Cardiac fibroblast (primary cell): Measurements from ENCODE around the gene TRPC4AP.
A peak's percentile ranks its signal among the peaks of the same experiment; 100 is the strongest.

Experiments
- DNase-seq, 2 donors: peaks; one replicate each; pipeline versions ENCODE4 v3.0.0 to v3.0.0-alpha.2; 2010; ENCODE audit warnings: low read depth in 2 of 2
- H3K4me3 ChIP-seq, 2 donors: replicated peaks in 1 of 2; 1 replicate in 1 of 2; 2 replicates in 1 of 2; pipeline ENCODE4 v1.5.1; 2011; ENCODE audit warnings: low read depth in 2 of 2, low read length in 2 of 2, mild to moderate bottlenecking in 2 of 2, moderate library complexity in 1 of 2
- CTCF ChIP-seq: IDR thresholded peaks from one replicate; pipeline ENCODE4 v1.5.1; 2011; ENCODE audit warnings: low read depth, mild to moderate bottlenecking, low read length, inconsistent platforms

Gene TRPC4AP

GRCh38 chr20:34989118-34989517 lies 103.5 kb downstream of the TRPC4AP start:
- no peak for DNase-seq
- no peak overlapping the region for H3K4me3 ChIP-seq
- TF ChIP-seq CTCF: no peak

GRCh38 chr20:34988191-34988540 lies 104.4 kb downstream of the TRPC4AP start:
- no peak for TF ChIP-seq CTCF
- DNase-seq: peak in 1 of 2 donors; percentile 8

GRCh38 chr20:34987288-34988190 lies 105.1 kb downstream of the TRPC4AP start:
- no peak for TF ChIP-seq CTCF
- H3K4me3 ChIP-seq: no peak overlapping the region
- DNase-seq: no peak

More at GRCh38 chr20:34988191-34988540, 104.4 kb downstream of the TRPC4AP start:
- H3K4me3 ChIP-seq: no peak overlapping the region

- no peak for TF ChIP-seq CTCF
- H3K4me3 ChIP-seq: no peak overlapping the region
- DNase-seq: peak in 1 of 2 donors; percentile 9
These were observed 106.0 kb downstream of the TRPC4AP start for GRCh38 chr20:34986311-34987287.

- TF ChIP-seq CTCF: no peak
- H3K4me3 ChIP-seq: no peak overlapping the region
- DNase-seq: no peak
These were observed 106.9 kb downstream of the TRPC4AP start for GRCh38 chr20:34985461-34986310.

- DNase-seq: no peak
- no peak overlapping the region for H3K4me3 ChIP-seq
- TF ChIP-seq CTCF: no peak
These were observed 107.8 kb downstream of the TRPC4AP start for GRCh38 chr20:34984756-34985261.
